Neuronal stem cell (in vitro differentiated cells): ENCODE measurements around the gene PDE1C.

ENCODE experiments used
- DNase-seq: peaks from one replicate; pipeline ENCODE4 v3.0.0-alpha.2; 2013; ENCODE audit warnings: low spot score
- H2AFZ ChIP-seq: one replicate; pipeline ENCODE4 v1.6.1; 2013; ENCODE audit warnings: mild to moderate bottlenecking, low read length, inconsistent platforms
- H2AK5ac ChIP-seq: 2 replicates; pipeline ENCODE4 v1.6.1; 2013; ENCODE audit warnings: low read depth, mild to moderate bottlenecking, inconsistent platforms, low read length, moderate library complexity, mixed read lengths
- H2BK120ac ChIP-seq: 2 replicates; pipeline ENCODE4 v1.6.1; 2013; ENCODE audit warnings: low read depth, mild to moderate bottlenecking, inconsistent platforms, low read length, moderate library complexity, mixed read lengths
- H2BK12ac ChIP-seq: one replicate; pipeline ENCODE4 v1.6.1; 2013; ENCODE audit warnings: low read length, inconsistent platforms
- H2BK15ac ChIP-seq: 2 replicates; pipeline ENCODE4 v1.6.1; 2013; ENCODE audit warnings: mild to moderate bottlenecking, low read length, inconsistent platforms, mixed read lengths
- H2BK5ac ChIP-seq: one replicate; pipeline ENCODE4 v1.6.1; 2013; ENCODE audit warnings: inconsistent platforms, mild to moderate bottlenecking, low read length, moderate library complexity
- H3K14ac ChIP-seq: one replicate; pipeline ENCODE4 v1.6.1; 2013; ENCODE audit warnings: low read length, inconsistent platforms
- H3K18ac ChIP-seq: 2 replicates; pipeline ENCODE4 v1.6.1; 2013; ENCODE audit warnings: low read length, inconsistent platforms
- H3K23ac ChIP-seq: 2 replicates; pipeline ENCODE4 v1.6.1; 2013; ENCODE audit warnings: low read depth, mild to moderate bottlenecking, mixed read lengths, low read length, inconsistent platforms; ENCODE audit not compliant: poor library complexity
- H3K27ac ChIP-seq: replicated peaks from 3 replicates; pipeline ENCODE4 v1.5.1; 2013; ENCODE audit warnings: low read length, inconsistent platforms
- H3K27me3 ChIP-seq, 3 experiments: 2 replicates each; pipeline ENCODE4 v1.6.1; 2013; ENCODE audit warnings: low read length in 3 of 3, mild to moderate bottlenecking in 2 of 3, inconsistent platforms in 1 of 3, low read depth in 1 of 3, mixed read lengths in 1 of 3, moderate library complexity in 1 of 3; ENCODE audit not compliant: control insufficient read depth in 3 of 3, insufficient read depth in 3 of 3
- H3K36me3 ChIP-seq, 2 donors: replicated peaks in 1 of 2; 2 replicates each; pipeline ENCODE4 v1.6.1; 2013; ENCODE audit warnings: low read length in 2 of 2; ENCODE audit not compliant: control insufficient read depth in 2 of 2, insufficient read depth in 2 of 2
- H3K4ac ChIP-seq: 2 replicates; pipeline ENCODE4 v1.6.1; 2013; ENCODE audit warnings: inconsistent platforms, mild to moderate bottlenecking, low read length, moderate library complexity
- H3K4me1 ChIP-seq, 2 donors: 1 replicate in 1 of 2; 2 replicates in 1 of 2; pipeline ENCODE4 v1.6.1; 2013; ENCODE audit warnings: low read length in 2 of 2, low read depth in 1 of 2; ENCODE audit not compliant: control insufficient read depth in 2 of 2, insufficient read depth in 1 of 2
- H3K4me2 ChIP-seq: one replicate; pipeline ENCODE4 v1.6.1; 2013; ENCODE audit warnings: mild to moderate bottlenecking, low read length, inconsistent platforms; ENCODE audit not compliant: insufficient read depth, poor library complexity, severe bottlenecking
- H3K4me3 ChIP-seq, 2 donors: 2 replicates each; pipeline ENCODE4 v1.5.1; 2013; ENCODE audit warnings: low read length in 2 of 2, mild to moderate bottlenecking in 2 of 2, inconsistent platforms in 1 of 2, moderate library complexity in 1 of 2
- H3K79me1 ChIP-seq: one replicate; pipeline ENCODE4 v1.6.1; 2013; ENCODE audit warnings: low read depth, mild to moderate bottlenecking, inconsistent platforms, low read length, moderate library complexity
- H3K9ac ChIP-seq: one replicate; pipeline ENCODE4 v1.6.1; 2013; ENCODE audit warnings: mild to moderate bottlenecking, low read depth, low read length, inconsistent platforms; ENCODE audit not compliant: poor library complexity
- H3K9me3 ChIP-seq, 2 donors: replicated peaks in 1 of 2; 2 replicates each; pipeline versions ENCODE3 to v1.6.1; 2013; ENCODE audit warnings: low read length in 2 of 2, mild to moderate bottlenecking in 2 of 2, inconsistent platforms in 1 of 2, low read depth in 1 of 2, mixed read lengths in 1 of 2, moderate library complexity in 1 of 2; ENCODE audit not compliant: control insufficient read depth in 2 of 2, insufficient read depth in 1 of 2
- H4K8ac ChIP-seq: one replicate; pipeline ENCODE4 v1.6.1; 2013; ENCODE audit warnings: low read depth, mild to moderate bottlenecking, inconsistent platforms, low read length, moderate library complexity
- H4K91ac ChIP-seq: one replicate; pipeline ENCODE4 v1.6.1; 2013; ENCODE audit warnings: low read length, low read depth, mild to moderate bottlenecking, inconsistent platforms; ENCODE audit not compliant: poor library complexity
- WGBS, 2 donors: extraction: QIAGEN DNeasy Blood & Tissue Kit; methylation state at CpG; one replicate each; pipeline ENCODE4 v1.1.7; 2013; ENCODE audit warnings: missing lambda C conversion rate in 2 of 2, mixed read lengths in 1 of 2; ENCODE audit not compliant: insufficient read length in 2 of 2, insufficient replicate concordance in 1 of 2; ENCODE audit errors: extremely low coverage in 2 of 2; 5-methylcytosine and 5-hydroxymethylcytosine counted together

PDE1C gene

DNA sequence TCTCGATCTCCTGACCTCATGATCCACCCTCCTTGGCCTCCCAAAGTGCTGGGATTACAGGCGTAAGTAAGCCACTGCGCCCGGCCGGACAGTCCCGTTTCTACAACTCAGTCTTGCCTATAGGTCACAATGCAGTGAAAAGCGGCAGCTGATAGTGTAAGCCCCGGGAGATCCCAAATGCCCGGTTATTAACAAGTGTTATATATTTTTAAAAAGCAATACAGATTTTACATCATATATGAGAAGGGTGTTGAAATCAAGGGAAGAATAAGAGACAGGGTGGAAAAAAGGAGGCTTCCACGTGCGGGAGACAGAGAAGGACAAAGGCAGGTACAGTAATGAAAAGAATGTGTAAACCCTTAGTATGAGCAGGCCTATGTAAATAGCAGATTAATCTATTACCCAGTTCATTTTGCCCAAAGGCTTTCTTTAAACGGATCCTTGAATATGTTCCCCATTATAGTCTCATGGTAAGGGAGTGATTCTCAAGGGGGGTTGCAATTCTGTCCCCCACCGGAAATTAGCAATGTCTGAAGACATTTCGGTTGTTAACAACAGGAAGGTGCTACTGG, 170.8 kb downstream of the PDE1C start:
- Histone ChIP-seq H3K27me3 (no peaks in the 10 kb centered on the region), H3K4me2 (no peak overlapping the region), H2AK5ac (no peak overlapping the region), H2BK15ac (no peak overlapping the region), H3K79me1 (no peaks in the 10 kb centered on the region), H3K9me3 (no peaks in the 10 kb centered on the region), H3K36me3 (no peaks in the 10 kb centered on the region), H4K91ac (no peak overlapping the region), H2BK120ac (no peak overlapping the region), H3K4ac (no peak overlapping the region), H4K8ac (no peak overlapping the region), H3K23ac (no peak overlapping the region), H3K4me3 (no peak overlapping the region), H3K14ac (no peak overlapping the region), H3K18ac (no peak overlapping the region), H2BK5ac (no peak overlapping the region), H3K9ac (no peak overlapping the region), H3K4me1 (no peaks in the 10 kb centered on the region), H2BK12ac (no peak overlapping the region), H3K27ac (no peak overlapping the region), H2AFZ (no peak overlapping the region)
- DNase-seq: no peak
- WGBS, 2 donors: no CpG with 5 or more reads among the region's 14 CpGs

DNA sequence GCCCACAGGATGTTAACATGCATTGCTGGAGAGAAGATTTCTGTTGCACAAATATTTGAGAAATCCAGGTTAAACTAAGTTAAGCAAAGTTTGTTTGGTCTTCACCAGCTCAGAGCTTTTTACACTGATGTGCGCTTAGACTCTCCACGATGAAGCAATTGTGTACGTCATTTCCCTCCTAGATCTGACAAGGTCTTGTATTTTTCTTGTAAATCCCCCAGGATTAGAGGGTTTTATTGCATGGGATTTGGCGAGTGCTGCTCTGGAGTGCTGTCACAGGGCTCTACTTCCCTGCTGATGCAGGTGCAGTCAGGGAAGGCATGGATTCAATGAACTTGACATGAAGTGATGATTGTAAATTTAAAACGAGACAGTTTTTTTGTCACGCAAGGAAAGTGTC, 173.3 kb downstream of the PDE1C start:
- Histone ChIP-seq H3K79me1 (no peaks in the 10 kb centered on the region), H4K8ac (no peak overlapping the region), H4K91ac (no peak overlapping the region), H2BK5ac (no peak overlapping the region), H2BK15ac (no peak overlapping the region), H3K9ac (no peak overlapping the region), H3K4me2 (no peak overlapping the region), H2AK5ac (no peak overlapping the region), H3K23ac (no peak overlapping the region), H3K4me1 (no peaks in the 10 kb centered on the region), H2BK12ac (no peak overlapping the region), H2AFZ (no peak overlapping the region), H3K9me3 (no peaks in the 10 kb centered on the region), H3K27me3 (no peaks in the 10 kb centered on the region), H2BK120ac (no peak overlapping the region), H3K27ac (no peak overlapping the region), H3K14ac (no peak overlapping the region), H3K18ac (no peak overlapping the region), H3K36me3 (no peaks in the 10 kb centered on the region), H3K4ac (no peak overlapping the region), H3K4me3 (no peak overlapping the region)
- WGBS, 2 donors: no CpG with 5 or more reads among the region's 6 CpGs
- DNase-seq: no peak

GRCh38 chr7:31894308-31894707, 175.9 kb downstream of the PDE1C start:
- H3K4me3 ChIP-seq: no peak overlapping the region
- no peak overlapping the region for H3K23ac ChIP-seq
- H3K27me3 ChIP-seq: no peaks in the 10 kb centered on the region
- H3K36me3 ChIP-seq: no peaks in the 10 kb centered on the region
- no peak overlapping the region for H3K14ac ChIP-seq
- H3K79me1 ChIP-seq: no peaks in the 10 kb centered on the region
- no peak for DNase-seq
- no peak overlapping the region for H3K27ac ChIP-seq
- H2BK5ac ChIP-seq: no peak overlapping the region
- no peak overlapping the region for H3K18ac ChIP-seq
- H4K8ac ChIP-seq: no peak overlapping the region
- H2BK15ac ChIP-seq: no peak overlapping the region
- H3K4me2 ChIP-seq: no peak overlapping the region
- no peak overlapping the region for H3K4ac ChIP-seq
- no peak overlapping the region for H3K9ac ChIP-seq
- H2BK12ac ChIP-seq: no peak overlapping the region
- peaks cover 0 to 2% of the 10 kb centered on the region in 2 donors for H3K9me3 ChIP-seq
- H4K91ac ChIP-seq: no peak overlapping the region
- H2AK5ac ChIP-seq: no peak overlapping the region
- H2AFZ ChIP-seq: no peak overlapping the region
- H2BK120ac ChIP-seq: no peak overlapping the region
- no peaks in the 10 kb centered on the region for H3K4me1 ChIP-seq

DNA sequence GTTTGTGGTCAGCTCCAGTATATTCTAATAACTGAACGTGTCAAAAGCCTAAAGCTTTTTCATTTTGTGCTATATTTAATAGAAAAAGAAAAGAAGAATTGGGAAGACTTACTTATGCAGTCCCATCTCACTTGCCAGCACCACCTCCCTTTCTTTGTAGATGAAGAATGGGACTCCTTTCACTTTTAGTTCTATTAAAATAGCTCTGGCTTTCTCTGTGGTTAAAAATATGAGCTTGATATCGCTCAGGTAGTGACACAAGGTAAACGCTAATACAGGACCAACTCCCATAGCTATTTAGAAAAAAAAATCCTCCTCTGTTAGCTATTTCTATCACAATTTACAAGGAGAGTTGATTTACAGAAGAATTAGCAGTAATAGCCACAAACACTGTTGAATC, 176.8 kb downstream of the PDE1C start:
- Histone ChIP-seq H4K8ac (no peak overlapping the region), H3K4me3 (no peak overlapping the region), H2BK15ac (no peak overlapping the region), H2BK120ac (no peak overlapping the region), H3K23ac (no peak overlapping the region), H2AFZ (no peak overlapping the region), H2BK12ac (no peak overlapping the region), H4K91ac (no peak overlapping the region), H3K14ac (no peak overlapping the region), H2BK5ac (no peak overlapping the region), H3K79me1 (no peaks in the 10 kb centered on the region), H3K27me3 (no peaks in the 10 kb centered on the region), H3K4me2 (no peak overlapping the region), H3K4ac (no peak overlapping the region), H3K36me3 (no peaks in the 10 kb centered on the region), H2AK5ac (no peak overlapping the region), H3K18ac (no peak overlapping the region), H3K9me3 (peaks cover 0 to 2% of the 10 kb centered on the region in 2 donors), H3K9ac (no peak overlapping the region), H3K27ac (no peak overlapping the region), H3K4me1 (no peaks in the 10 kb centered on the region)
- WGBS, 2 donors: no CpG with 5 or more reads among the region's 3 CpGs
- no peak for DNase-seq
